T-helper 1 cell treated with Interleukin-12 subunit alpha and Interleukin-12 subunit beta and Interleukin-4 antibody, amounts not matched to agents 30 ng/mL and 1 ng/mL, for 36 hours (primary cell): ENCODE data around the gene DTWD2. TPM values are rescaled to one million over a fixed set of nuclear protein-coding genes. Genes with fewer than 3 reads are reported as not detected.

Experiments used
- intact Hi-C: fragments of 100-400 bp; cut with micrococcal nuclease; formaldehyde crosslinking; loops from one replicate; pipeline ENCODE4 v1.15.1; 2024
- total RNA-seq: library from RNA; stranded (reverse); gene quantifications from 2 replicates; pipeline ENCODE4 v1.2.3, GENCODE V29; 2022

The DTWD2 gene
- total RNA-seq, 1 donor from 2014 or later = 2.2 TPM

GRCh38 chr5:118788351-118788750 is 200.0 kb downstream of the DTWD2 start:
- intact Hi-C loops = no loop called here

Other genes starting within 250 kb of the DTWD2 start
- 29.1 and 33.6 TPM in 2 replicates for gene DMXL1, start 82.5 kb upstream of the DTWD2 start, total RNA-seq